Astrocyte of the spinal cord (primary cell): Measurements from ENCODE around the gene CPNE9.

Source experiments
- DNase-seq: peaks from one replicate; pipeline ENCODE4 v3.0.0; 2011; ENCODE audit warnings: low read depth, low spot score
- H3K4me3 ChIP-seq: 2 replicates; pipeline ENCODE4 v1.5.1; 2011; ENCODE audit warnings: low read depth, mild to moderate bottlenecking, low read length, moderate library complexity
- in situ Hi-C: cut with HindIII; loops from 2 replicates; pipeline ENCODE4 v1.10.0; 2017; ENCODE audit warnings: low sequenced_read_pairs
- TF ChIP-seq, protein P1 (sequence below): IDR thresholded peaks from 2 replicates; pipeline ENCODE4 v1.5.1; 2012; ENCODE audit warnings: low read depth, mild to moderate bottlenecking, low read length, inconsistent platforms

Gene CPNE9

DNA sequence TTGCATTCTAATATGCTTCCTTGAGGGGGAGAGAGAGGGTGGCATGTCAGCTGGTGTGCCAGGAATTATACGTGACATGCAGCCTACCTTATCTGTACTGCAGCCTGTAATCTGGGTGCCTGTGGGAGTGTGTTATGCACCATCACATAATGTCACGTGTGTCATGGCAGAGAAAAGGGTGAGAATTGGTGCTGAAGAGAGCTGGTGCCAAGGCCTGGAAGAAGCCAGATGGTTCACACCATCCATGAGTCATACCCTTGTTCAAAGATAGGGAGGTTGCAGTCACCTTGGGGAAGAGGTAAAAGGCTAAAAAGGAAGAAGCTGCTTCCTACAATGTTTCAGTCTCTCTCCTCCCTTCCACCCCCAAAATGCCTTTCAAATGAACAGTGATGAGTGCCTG, 33.2 kb downstream of the CPNE9 start:
- in situ Hi-C loops, result no loop called here
- DNase-seq, result no peak
- no peak overlapping the region for H3K4me3 ChIP-seq
- TF ChIP-seq, protein P1, sequence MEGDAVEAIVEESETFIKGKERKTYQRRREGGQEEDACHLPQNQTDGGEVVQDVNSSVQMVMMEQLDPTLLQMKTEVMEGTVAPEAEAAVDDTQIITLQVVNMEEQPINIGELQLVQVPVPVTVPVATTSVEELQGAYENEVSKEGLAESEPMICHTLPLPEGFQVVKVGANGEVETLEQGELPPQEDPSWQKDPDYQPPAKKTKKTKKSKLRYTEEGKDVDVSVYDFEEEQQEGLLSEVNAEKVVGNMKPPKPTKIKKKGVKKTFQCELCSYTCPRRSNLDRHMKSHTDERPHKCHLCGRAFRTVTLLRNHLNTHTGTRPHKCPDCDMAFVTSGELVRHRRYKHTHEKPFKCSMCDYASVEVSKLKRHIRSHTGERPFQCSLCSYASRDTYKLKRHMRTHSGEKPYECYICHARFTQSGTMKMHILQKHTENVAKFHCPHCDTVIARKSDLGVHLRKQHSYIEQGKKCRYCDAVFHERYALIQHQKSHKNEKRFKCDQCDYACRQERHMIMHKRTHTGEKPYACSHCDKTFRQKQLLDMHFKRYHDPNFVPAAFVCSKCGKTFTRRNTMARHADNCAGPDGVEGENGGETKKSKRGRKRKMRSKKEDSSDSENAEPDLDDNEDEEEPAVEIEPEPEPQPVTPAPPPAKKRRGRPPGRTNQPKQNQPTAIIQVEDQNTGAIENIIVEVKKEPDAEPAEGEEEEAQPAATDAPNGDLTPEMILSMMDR, result no peak

DNA sequence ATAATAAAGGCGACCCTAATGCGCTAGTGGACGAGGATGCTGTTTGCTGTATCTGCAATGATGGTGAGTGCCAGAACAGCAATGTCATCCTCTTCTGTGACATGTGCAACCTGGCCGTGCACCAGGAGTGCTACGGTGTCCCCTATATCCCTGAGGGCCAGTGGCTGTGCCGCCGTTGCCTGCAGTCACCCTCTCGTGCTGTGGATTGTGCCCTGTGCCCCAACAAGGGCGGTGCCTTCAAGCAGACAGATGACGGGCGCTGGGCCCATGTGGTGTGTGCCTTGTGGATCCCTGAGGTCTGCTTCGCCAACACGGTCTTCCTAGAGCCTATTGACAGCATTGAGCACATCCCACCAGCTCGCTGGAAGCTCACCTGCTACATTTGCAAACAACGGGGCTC, 35.5 kb downstream of the CPNE9 start:
- TF ChIP-seq, protein P1, result no peak
- no peak for DNase-seq
- in situ Hi-C loops, result no loop called here
- H3K4me3 ChIP-seq, result no peak overlapping the region

DNA sequence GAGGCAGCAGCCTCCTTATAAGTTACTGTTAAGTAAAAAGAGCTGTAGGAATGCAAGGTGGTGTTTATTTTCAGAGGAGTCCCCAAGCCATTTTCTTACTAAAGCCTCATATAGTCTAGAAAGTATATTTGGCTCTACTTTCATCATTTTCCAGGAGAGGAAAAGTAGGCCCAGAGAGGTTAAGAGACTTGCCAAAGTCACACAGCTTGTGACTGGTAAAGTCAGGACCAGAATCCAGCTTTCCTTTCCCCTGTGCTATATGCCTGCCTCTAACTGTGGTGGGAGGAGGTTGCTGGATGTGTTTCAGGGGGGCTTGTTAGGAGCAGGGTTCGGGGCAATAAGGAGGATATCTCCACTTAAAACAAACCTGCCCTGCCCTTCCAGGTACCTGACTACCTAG, 38.9 kb downstream of the CPNE9 start:
- in situ Hi-C loops, result no loop called here
- no peak for DNase-seq
- TF ChIP-seq, protein P1, result no peak
- H3K4me3 ChIP-seq, result no peak overlapping the region

DNA sequence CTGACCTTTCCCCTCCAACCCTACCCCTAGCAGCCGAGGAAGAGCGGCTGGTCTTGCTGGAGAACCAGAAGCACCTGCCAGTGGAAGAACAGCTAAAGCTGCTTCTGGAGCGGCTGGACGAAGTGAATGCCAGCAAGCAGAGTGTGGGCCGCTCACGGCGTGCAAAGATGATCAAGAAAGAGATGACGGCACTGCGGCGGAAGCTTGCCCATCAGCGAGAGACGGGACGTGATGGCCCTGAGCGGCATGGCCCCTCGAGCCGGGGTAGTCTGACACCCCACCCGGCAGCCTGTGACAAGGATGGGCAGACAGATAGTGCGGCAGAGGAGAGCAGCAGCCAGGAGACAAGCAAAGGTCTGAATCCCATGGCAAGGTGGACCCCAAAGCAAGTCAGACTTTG, 39.9 kb downstream of the CPNE9 start:
- in situ Hi-C loops, result no loop called here
- no peak for DNase-seq
- H3K4me3 ChIP-seq, result no peak overlapping the region
- TF ChIP-seq, protein P1, result no peak

DNA sequence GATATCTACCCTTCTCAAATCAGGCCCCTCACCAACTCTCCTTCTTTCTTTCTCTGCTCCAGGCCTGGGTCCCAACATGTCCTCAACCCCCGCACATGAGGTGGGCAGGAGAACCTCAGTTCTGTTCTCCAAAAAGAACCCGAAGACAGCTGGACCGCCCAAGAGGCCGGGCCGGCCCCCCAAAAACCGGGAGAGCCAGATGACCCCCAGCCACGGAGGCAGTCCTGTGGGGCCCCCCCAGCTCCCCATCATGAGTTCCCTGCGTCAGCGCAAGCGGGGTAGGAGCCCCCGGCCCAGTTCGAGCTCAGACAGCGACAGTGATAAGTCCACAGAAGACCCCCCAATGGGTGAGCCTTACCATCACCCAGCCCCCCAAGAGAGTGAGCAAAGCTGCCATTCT, 40.5 kb downstream of the CPNE9 start:
- no peak for DNase-seq
- H3K4me3 ChIP-seq, result no peak overlapping the region
- TF ChIP-seq, protein P1, result no peak
- in situ Hi-C loops, result no loop called here

DNA sequence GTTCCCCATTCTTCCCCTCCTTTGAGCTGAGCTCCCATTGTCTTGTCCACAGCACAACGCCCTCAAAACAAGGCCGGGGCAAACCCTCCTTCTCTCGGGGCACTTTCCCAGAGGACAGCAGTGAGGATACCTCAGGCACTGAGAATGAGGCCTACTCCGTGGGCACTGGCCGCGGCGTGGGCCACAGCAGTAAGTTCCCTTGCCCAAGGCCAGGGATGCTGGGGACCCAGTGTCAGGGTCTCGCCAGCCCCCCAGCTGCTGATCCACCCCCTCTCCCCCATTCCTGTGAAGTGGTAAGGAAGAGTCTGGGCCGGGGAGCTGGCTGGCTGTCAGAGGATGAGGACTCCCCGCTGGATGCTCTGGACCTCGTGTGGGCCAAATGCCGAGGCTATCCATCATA, 41.9 kb downstream of the CPNE9 start:
- TF ChIP-seq, protein P1, result no peak
- in situ Hi-C loops, result no loop called here
- DNase-seq, result no peak
- no peak overlapping the region for H3K4me3 ChIP-seq

DNA sequence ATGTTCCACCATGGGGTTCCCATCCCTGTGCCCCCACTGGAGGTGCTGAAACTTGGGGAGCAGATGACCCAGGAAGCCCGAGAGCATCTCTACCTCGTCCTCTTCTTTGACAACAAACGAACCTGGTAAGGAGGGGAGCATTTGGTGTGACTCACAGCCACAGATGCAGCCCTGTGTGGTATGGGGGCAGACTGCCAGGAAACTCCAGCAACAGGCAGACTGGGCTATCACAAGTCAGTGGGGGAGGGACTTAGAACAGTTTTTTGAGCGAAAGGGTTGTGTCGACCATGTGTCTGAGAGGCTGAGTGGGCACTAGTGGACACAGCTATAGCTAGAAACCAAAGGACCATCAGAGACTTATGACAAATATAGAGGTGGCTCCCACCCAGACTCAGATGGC, 42.7 kb downstream of the CPNE9 start:
- peak; percentile 87 for DNase-seq
- H3K4me3 ChIP-seq, result no peak overlapping the region
- TF ChIP-seq, protein P1, result no peak
- in situ Hi-C loops, result no loop called here
